K562 (cell line): ENCODE measurements around the gene WWP2. TPM values are rescaled to one million over a fixed set of nuclear protein-coding genes. Genes with fewer than 3 reads are reported as not detected.

Source experiments
- ATAC-seq: fragments of 200-7000 bp; cut with Tn5 transposase; 3 replicates; pipeline ENCODE4 v1.9.1; 2020; ENCODE audit warnings: moderate library complexity
- BruUV-seq: library from RNA; stranded (reverse); fragments of 400-500 nt; replicated peaks from 2 replicates; lab custom pipeline; 2021; lab: Mats Ljungman, UMichigan
- CTCF ChIA-PET: fragments of 300-600 bp; formaldehyde crosslinking; extraction: SDS; loops from one replicate; lab custom pipeline; 2021; ENCODE audit warnings: low intra/inter-chr PET ratio; lab: Yijun Ruan, JAX
- POLR2A ChIA-PET: fragments of 300-600, 350-650 bp; sonication (Branson Sonifier 250); formaldehyde crosslinking; extraction: SDS; loops from one replicate; lab custom pipeline; 2021; ENCODE audit warnings: antibody characterized with exemption, inconsistent platforms; lab: Yijun Ruan, JAX
- DNase-seq, 4 experiments: peaks; one replicate each; pipeline versions ENCODE4 v3.0.0 to v3.0.0-alpha.2; 2011 to 2018; ENCODE audit warnings: low spot score in 3 of 4, mixed read lengths in 3 of 4; ENCODE audit errors: extremely low read depth in 1 of 4
- FAIRE-seq: peaks from 2 replicates; lab custom pipeline; 2011; peaks lifted over from hg19 to GRCh38; lab: Jason Lieb, UNC
- H2AFZ ChIP-seq: 2 replicates; pipeline ENCODE4 v1.6.0; 2011; ENCODE audit warnings: low read depth, low read length, control low read depth, inconsistent platforms
- H3K27ac ChIP-seq: fragments of 200-600 bp; 3 replicates; pipeline ENCODE4 v1.8.0; 2011; ENCODE audit warnings: low read depth, mild to moderate bottlenecking, control low read depth, inconsistent platforms, low read length, moderate library complexity, mixed read lengths; ENCODE audit errors: extremely low read depth
- H3K27me3 ChIP-seq, 2 experiments: fragments of 300-600 bp in 1 of 2; 2 replicates in 1 of 2; 3 replicates in 1 of 2; pipeline versions ENCODE4 v1.6.0 to v1.8.0; 2011; ENCODE audit warnings: inconsistent platforms in 2 of 2, low read length in 2 of 2, mild to moderate bottlenecking in 1 of 2, mixed read lengths in 1 of 2, moderate library complexity in 1 of 2; ENCODE audit not compliant: control insufficient read depth in 2 of 2, insufficient read depth in 2 of 2
- H3K36me3 ChIP-seq: fragments of 300-600 bp; 3 replicates; pipeline ENCODE4 v1.8.0; 2011; ENCODE audit warnings: mild to moderate bottlenecking, low read length, inconsistent platforms; ENCODE audit not compliant: control insufficient read depth, insufficient read depth
- H3K4me1 ChIP-seq, 2 experiments: fragments of 200-600 bp in 1 of 2; replicated peaks in 1 of 2; 2 replicates in 1 of 2; 3 replicates in 1 of 2; pipeline versions ENCODE4 v1.5.1 to v1.8.0; 2011; ENCODE audit warnings: inconsistent platforms in 2 of 2, low read length in 2 of 2, mild to moderate bottlenecking in 1 of 2, mixed read lengths in 1 of 2, moderate library complexity in 1 of 2; ENCODE audit not compliant: control insufficient read depth in 2 of 2, insufficient read depth in 2 of 2
- H3K4me2 ChIP-seq: 2 replicates; pipeline ENCODE4 v1.6.1; 2011; ENCODE audit warnings: low read length, control low read depth, inconsistent platforms, mixed read lengths; ENCODE audit not compliant: insufficient read depth
- H3K4me3 ChIP-seq: fragments of 200-600 bp; sonication (generic), shearing (Covaris generic); 2 replicates; pipeline ENCODE4 v1.5.1; 2016; ENCODE audit warnings: control low read depth, inconsistent platforms
- H3K79me2 ChIP-seq: fragments of 200-600 bp; 3 replicates; pipeline ENCODE4 v1.8.0; 2011; ENCODE audit warnings: low read length, inconsistent platforms; ENCODE audit not compliant: control insufficient read depth, insufficient read depth
- H3K9ac ChIP-seq, 2 experiments: 2 replicates each; pipeline versions ENCODE4 v1.6.0 to v1.6.1; 2011; ENCODE audit warnings: low read depth in 2 of 2, low read length in 2 of 2, control low read depth in 1 of 2, inconsistent platforms in 1 of 2, mild to moderate bottlenecking in 1 of 2, mixed read lengths in 1 of 2; ENCODE audit not compliant: insufficient read depth in 1 of 2
- H3K9me1 ChIP-seq: one replicate; pipeline ENCODE4 v1.6.0; 2011; ENCODE audit warnings: inconsistent platforms, mild to moderate bottlenecking, low read length, moderate library complexity; ENCODE audit not compliant: control insufficient read depth, insufficient read depth
- H3K9me3 ChIP-seq: replicated peaks from 2 replicates; pipeline ENCODE4 v1.5.1; 2011; ENCODE audit warnings: low read depth, low read length, inconsistent platforms; ENCODE audit not compliant: control insufficient read depth, insufficient read depth
- H4K20me1 ChIP-seq: replicated peaks from 2 replicates; pipeline ENCODE4 v1.6.1; 2011; ENCODE audit warnings: low read length, inconsistent platforms, mixed read lengths; ENCODE audit not compliant: control insufficient read depth, insufficient read depth
- ARID2 ChIP-seq: fragments of 450-650 bp; IDR thresholded peaks from 2 replicates; pipeline ENCODE4 v1.6.1; 2017; ENCODE audit warnings: antibody characterized with exemption, mild to moderate bottlenecking
- CCAR2 ChIP-seq: fragments of 200-400 bp; formaldehyde crosslinking; IDR thresholded peaks from 2 replicates; pipeline ENCODE4 v1.6.1; 2017; ENCODE audit warnings: mild to moderate bottlenecking, low read depth, low read length
- MXI1 ChIP-seq: IDR thresholded peaks from 2 replicates; pipeline ENCODE4 v1.6.1; 2011; ENCODE audit warnings: low read depth, mild to moderate bottlenecking, improper control_type of control experiment, low read length
- NR3C1 ChIP-seq: sonication (generic); formaldehyde crosslinking; IDR thresholded peaks from 2 replicates; pipeline ENCODE4 v1.8.1; 2022; ENCODE audit warnings: missing genetic modification reagents
- PATZ1 ChIP-seq: fragments of 250-450 bp; sonication (Bioruptor Pico); IDR thresholded peaks from 2 replicates; pipeline ENCODE4 v1.5.0; 2020; ENCODE audit warnings: mild to moderate bottlenecking, borderline replicate concordance
- RBBP5 ChIP-seq: fragments of 200-600 bp; sonication (generic); IDR thresholded peaks from 2 replicates; pipeline ENCODE4 v1.6.1; 2012; ENCODE audit warnings: borderline replicate concordance, mild to moderate bottlenecking, low read length, control low read depth, inconsistent platforms; ENCODE audit not compliant: insufficient read depth, poor library complexity, severe bottlenecking
- RBM14 ChIP-seq: fragments of 200-400 bp; formaldehyde crosslinking; IDR thresholded peaks from 2 replicates; pipeline ENCODE4 v1.6.1; 2018; ENCODE audit warnings: low read depth, mild to moderate bottlenecking, low read length, moderate library complexity, borderline replicate concordance; ENCODE audit not compliant: insufficient read depth
- STAT5B ChIP-seq: fragments of 250-450 bp; sonication (Bioruptor Pico); IDR thresholded peaks from 2 replicates; pipeline ENCODE4 v1.8.0; 2021; ENCODE audit warnings: mild to moderate bottlenecking, inconsistent platforms
- TRIM25 ChIP-seq: fragments of 450-650 bp; IDR thresholded peaks from 2 replicates; pipeline ENCODE4 v1.7.0; 2016; ENCODE audit warnings: borderline replicate concordance
- ZNF174 ChIP-seq: fragments of 250-450 bp; sonication (Bioruptor Pico); IDR thresholded peaks from 2 replicates; pipeline ENCODE4 v1.4.0; 2020; ENCODE audit warnings: mild to moderate bottlenecking
- ZSCAN32 ChIP-seq: fragments of 450-650 bp; formaldehyde crosslinking; IDR thresholded peaks from 2 replicates; pipeline ENCODE4 v1.4.0; 2020; ENCODE audit warnings: mild to moderate bottlenecking, moderate library complexity
- WGBS: fragments of 100-300 bp; shearing (Covaris generic); methylation state at CpG from one replicate; pipeline ENCODE4 v1.1.6; 2016; ENCODE audit warnings: low coverage, mixed read lengths; ENCODE audit not compliant: insufficient coverage; ENCODE audit errors: missing lambda C conversion rate; 5-methylcytosine and 5-hydroxymethylcytosine counted together
- in situ Hi-C: fragments of 300-500 bp; cut with MboI; formaldehyde crosslinking; loops from 4 replicates; pipeline ENCODE4 v1.15.0; 2018; ENCODE audit warnings: inconsistent platforms, mixed read lengths
- intact Hi-C: fragments of 100-400 bp; cut with micrococcal nuclease; formaldehyde crosslinking; loops from 2 replicates; pipeline ENCODE4 v1.14.2; 2022
- polyA plus RNA-seq, 8 experiments: library from polyadenylated mRNA; depleted of rRNA in 4 of 8; stranded (reverse) in 5 of 8; unstranded in 3 of 8; fragments of >200 nt; fragmentation: Nextera tagmentation in 2 of 8; fragmentation: Illumina TruSeq in 1 of 8; extraction: Ambion mirVana in 2 of 8; extraction: Trizol in 1 of 8; gene quantifications; 2 replicates each; pipeline versions ENCODE4 v1.2.1 to v1.2.3, GENCODE V29; 2011 to 2014; ENCODE audit warnings: inconsistent platforms in 1 of 8, missing spikeins in 1 of 8
- total RNA-seq, 7 experiments: library from RNA; depleted of rRNA in 6 of 7; stranded (reverse); fragments of >200 nt in 6 of 7; fragmentation: Illumina TruSeq in 2 of 7; extraction: Trizol in 2 of 7; gene quantifications; 2 replicates each; pipeline versions ENCODE4 v1.2.1 to v1.2.3, GENCODE V29; 2011 to 2021; ENCODE audit warnings: low replicate concordance in 1 of 7

WWP2 gene
- total and polyA plus RNA-seq, 9 of the 15 experiments (the other 6 are each of a cell fraction or from before 2014, with no cell fraction given), result 1.9 to 34.4 (median 14.6) TPM

GRCh38 chr16:69890892-69891282, 128.8 kb downstream of the WWP2 start:
- no peak overlapping the region for H3K27ac ChIP-seq
- no TSS peak for BruUV-seq
- H3K4me3 ChIP-seq, result no peak overlapping the region
- WGBS, result 78% methylated on average over 5 of the region's 8 CpGs
- FAIRE-seq, result no peak
- H2AFZ ChIP-seq, result no peak overlapping the region
- H3K9ac ChIP-seq, result no peak overlapping the region
- H3K79me2 ChIP-seq, result no peaks in the 10 kb centered on the region
- H3K27me3 ChIP-seq, result no peaks in the 10 kb centered on the region
- ChIA-PET POLR2A (interaction anchor here (0.7 to 1.3 kb wide), 2 partner anchors 9 to 23 kb away, joined by 3 read pairs; no protein-coding TSS in a partner anchor), CTCF (no interaction called here)
- intact Hi-C loops (no loop called here), in situ Hi-C loops (no loop called here)
- H3K9me3 ChIP-seq, result no peaks in the 10 kb centered on the region
- TF ChIP-seq RBBP5, result no peak
- TF ChIP-seq TRIM25, result no peak
- no peak for TF ChIP-seq ZSCAN32 (CRISPR knock-in tag)
- no peak for TF ChIP-seq STAT5B (CRISPR knock-in tag)
- TF ChIP-seq RBM14, result no peak
- no peak for TF ChIP-seq ARID2
- TF ChIP-seq NR3C1 (CRISPR knock-in tag), result no peak
- TF ChIP-seq MXI1, result no peak
- no peak for TF ChIP-seq PATZ1 (CRISPR knock-in tag)
- TF ChIP-seq CCAR2, result no peak
- TF ChIP-seq ZNF174, result no peak
- H4K20me1 ChIP-seq, result no peaks in the 10 kb centered on the region
- H3K4me1 ChIP-seq, result no peaks in the 10 kb centered on the region; a peak in 2 of 5 replicates
- peaks cover 9% of the 10 kb centered on the region; the same call in 2 of the 3 replicates for H3K36me3 ChIP-seq
- H3K9me1 ChIP-seq, result peaks cover 4% of the 10 kb centered on the region
- ATAC-seq, result no peak
- no peak for DNase-seq
- H3K4me2 ChIP-seq, result no peak overlapping the region
